Stimulated activated CD8-positive, alpha-beta memory T cell treated with anti-CD3 and anti-CD28 coated beads, Interleukin-2, amount 100 ng/mL, for 48 hours (primary cell): ENCODE measurements around the gene PROSER1.
A peak's percentile ranks its signal among the peaks of the same experiment; 100 is the strongest.
"Not testable (repeated sequence)": the region's sequence is repeated elsewhere in the genome, so short reads cannot be mapped to it uniquely, and the experiment has no call there.

Source experiments
- DNase-seq, 2 donors: peaks; one replicate each; pipeline ENCODE4 v3.0.0-alpha.2; 2020; ENCODE audit warnings: low read depth in 2 of 2

PROSER1 gene

GRCh38 chr13:39037880-39038568 is at the start of gene PROSER1, which contains the start of gene NHLRC3:
PROSER1 (minus strand) TSS chr13:39038089; CDS start chr13:39037242, 847 bp downstream.
NHLRC3 (plus strand) TSS chr13:39038456; CDS start chr13:39038640, 184 bp downstream.
- peak; percentile 63 to 76 for DNase-seq

GRCh38 chr13:39086251-39086945 is 48.5 kb upstream of the PROSER1 start:
- DNase-seq, result not testable (repeated sequence)

DNA sequence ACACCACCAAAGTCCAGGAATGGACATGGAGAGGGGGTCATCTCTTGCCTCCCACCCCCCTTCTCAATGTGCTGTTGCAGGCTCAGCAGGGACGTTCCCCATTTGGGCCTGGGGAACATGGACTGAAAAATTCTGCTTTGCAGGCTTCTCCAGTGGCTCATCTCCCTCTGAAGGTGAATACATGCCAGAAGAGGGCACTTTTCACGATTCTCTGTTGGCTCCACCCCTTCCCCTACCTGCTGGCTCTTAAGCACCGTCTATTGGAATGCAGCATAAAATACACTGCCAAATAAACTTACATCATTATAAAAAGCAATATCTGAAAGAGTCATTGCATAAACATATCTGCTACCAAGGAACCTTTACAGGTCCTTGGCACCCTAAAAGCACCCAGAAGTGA is 36.1 kb upstream of the PROSER1 start:
- DNase-seq, result no peak

GRCh38 chr13:39072842-39073241 is 35.0 kb upstream of the PROSER1 start:
- DNase-seq, result no peak

GRCh38 chr13:39062004-39062403 is 24.1 kb upstream of the PROSER1 start:
- DNase-seq, result no peak

DNA sequence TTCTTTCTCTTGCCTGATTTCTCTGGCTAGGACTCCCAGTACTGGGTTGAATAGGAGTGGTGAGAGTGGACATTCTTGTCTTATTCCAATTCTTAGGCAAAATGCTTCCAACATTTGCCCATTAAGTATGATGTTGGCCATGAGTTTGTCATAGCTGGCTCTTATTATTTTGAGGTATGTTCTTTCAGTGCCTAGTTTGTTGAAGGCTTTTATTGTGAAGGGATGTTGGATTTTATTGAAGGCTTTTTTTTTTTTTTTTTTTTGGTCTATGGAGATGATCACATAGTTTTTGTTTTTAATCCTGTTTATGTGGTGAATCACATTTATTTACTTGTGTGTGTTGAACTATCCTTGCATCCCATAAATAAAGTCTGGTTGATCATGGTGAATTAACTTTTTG is 20.2 kb upstream of the PROSER1 start:
- DNase-seq, result no peak

DNA sequence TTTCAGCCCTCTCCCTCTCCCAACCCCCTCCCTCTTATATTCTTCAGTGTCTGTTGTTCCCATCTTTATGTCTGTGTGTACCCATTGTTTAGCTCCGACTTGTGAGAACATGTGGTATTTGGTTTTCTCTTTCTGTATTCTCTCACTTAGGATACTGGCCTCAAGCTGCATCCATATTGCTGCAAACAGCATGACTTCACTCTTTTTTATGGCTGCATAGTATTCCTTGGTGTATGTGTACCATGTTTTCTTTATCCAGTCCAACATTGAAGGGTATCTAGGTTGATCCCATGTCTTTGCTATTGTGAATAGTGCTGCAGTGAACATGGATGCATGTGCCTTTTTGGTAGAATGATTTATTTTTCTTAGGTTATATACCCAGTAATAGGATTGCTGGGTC is 18.1 kb upstream of the PROSER1 start:
- DNase-seq, result no peak

DNA sequence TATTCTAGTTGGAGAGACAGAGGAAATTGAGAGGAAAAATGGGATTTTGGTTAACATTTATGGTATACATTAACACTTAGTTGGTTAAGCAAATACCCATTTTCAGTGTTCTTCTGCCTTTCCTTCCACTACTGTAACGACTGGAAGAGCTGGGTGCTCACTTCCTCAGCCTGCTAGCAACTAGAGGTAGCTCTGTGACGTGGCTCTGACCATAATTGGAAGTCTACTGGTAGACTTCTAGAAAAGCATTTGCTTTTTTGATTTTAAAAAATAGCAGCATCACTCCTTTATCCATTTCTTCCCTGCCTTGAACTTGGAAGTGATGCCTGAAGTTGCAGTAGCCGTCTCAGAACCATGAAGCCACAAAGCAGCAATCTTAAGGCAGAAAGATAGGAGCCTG is 16.2 kb upstream of the PROSER1 start:
- no peak for DNase-seq

DNA sequence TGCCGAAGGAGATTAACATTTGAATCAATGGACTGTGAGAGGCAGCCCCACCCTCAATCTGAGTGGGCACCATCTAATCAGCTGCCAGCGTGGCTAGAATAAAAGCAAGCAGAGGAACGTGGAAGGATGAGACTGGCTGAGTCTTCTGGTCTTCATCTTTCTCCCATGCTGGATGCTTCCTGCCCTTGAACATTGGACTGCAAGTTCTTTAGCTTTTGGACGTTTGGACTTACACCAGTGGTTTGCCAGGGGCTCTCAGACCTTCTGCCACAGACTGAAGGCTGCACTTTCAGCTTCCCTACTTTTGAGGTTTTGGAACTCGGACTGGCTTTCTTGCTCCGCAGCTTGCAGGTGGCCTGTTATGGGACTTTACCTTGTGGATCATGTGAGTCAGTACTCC is 15.1 kb upstream of the PROSER1 start:
- no peak for DNase-seq

DNA sequence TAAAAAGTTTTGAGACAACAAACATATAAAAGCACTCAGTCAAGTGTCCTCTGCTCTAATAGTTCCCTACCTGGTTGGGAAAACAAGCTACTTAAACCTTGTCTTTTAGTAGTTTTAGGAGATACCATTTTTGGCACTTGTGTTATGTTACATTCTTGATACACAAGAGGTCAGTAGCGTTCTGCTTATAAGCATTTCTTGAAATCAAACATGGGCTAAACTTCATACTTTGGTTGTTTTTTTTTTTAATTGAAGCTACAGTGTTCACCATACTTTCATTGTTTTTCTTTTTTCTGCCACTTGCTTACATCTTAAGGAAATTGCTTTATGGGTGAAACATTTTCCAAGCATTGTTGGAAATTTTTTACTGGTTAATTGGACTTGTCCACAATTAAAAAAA is 13.3 kb upstream of the PROSER1 start:
- no peak for DNase-seq

DNA sequence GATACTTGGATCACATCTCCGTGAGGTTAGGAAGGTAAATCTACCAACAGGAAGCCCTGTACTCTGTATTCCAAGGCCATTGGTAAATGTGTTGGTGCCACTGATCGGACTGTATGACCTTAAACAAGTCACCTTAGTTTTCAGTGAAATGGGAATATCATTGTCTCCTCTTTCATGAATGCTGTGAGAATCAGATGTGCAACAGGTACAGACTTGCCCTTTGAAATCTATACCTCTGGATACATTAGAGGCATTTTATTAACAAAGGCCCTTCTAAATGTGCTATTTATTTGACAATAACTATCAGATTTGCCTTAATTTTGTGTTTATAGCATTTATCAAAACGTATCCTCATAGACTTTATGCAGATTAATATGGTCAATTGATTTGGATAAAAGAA is 11.4 kb upstream of the PROSER1 start:
- no peak for DNase-seq

- no peak for DNase-seq
These were observed 10.9 kb upstream of the PROSER1 start for GRCh38 chr13:39048806-39049205.

DNA sequence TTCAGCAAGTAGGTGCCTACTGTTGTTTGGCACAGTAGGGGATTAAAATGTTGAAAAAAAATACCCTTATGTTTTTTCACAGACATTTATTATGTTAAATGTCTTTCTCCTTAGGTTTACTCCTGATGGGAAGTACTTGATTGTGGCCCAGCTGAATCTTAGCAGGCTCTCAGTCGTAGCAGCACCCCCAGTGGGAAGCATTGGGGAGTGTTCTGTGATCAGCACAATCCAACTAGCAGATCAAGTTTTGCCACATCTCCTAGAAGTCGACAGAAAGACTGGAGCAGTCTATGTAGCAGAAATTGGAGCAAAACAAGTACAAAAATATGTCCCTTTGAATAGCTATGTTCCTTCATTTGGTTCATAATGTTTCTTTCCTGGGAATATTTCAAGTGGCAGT is 9.7 kb upstream of the PROSER1 start:
- no peak for DNase-seq

DNA sequence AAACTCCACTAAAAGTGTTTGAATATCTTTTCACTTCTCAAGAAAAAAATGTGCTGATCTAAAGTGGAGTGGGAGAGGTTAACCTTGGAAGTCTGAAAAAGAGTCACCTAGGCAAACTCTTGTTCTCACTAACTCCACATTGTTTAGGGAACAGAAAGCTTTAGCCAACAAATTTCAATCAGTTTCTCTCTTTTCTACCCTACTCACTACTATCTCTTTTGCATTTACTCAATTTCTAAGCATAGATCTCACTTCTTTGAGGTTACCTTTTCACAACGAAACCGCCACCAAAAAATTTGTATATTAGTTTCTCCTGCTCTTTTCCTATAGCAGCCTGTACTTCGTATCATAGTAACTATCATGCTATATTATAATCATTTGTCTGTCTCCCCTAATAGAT is 6.6 kb upstream of the PROSER1 start:
- no peak for DNase-seq

- DNase-seq, result no peak
These were observed 2.3 kb upstream of the PROSER1 start for GRCh38 chr13:39040206-39040605.

GRCh38 chr13:39039041-39039440 is 1.2 kb upstream of the PROSER1 start:
- no peak for DNase-seq

DNA sequence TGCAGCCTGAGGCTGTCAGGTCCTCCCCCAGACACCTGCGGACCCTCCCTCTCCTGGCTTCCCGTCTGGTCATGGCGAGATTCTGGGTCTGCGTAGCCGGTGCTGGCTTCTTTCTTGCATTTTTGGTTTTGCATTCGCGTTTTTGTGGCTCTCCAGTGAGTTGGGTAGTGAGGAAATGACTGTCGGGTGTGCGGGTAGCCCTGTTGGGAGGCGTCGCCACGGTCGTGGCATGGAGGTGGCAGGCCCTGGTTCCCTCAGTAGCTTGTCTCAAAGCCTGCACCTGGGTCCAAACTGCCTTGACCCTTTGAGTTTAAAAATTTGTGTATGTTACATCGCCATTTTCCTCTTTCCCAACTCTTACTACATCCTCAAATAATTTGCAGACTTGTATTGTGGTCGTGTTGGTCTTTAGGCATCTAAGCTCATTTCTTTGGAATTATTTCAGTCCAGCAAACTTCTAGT is 711 bp upstream of the PROSER1 start:
- peak; percentile 18 to 39 for DNase-seq

DNA sequence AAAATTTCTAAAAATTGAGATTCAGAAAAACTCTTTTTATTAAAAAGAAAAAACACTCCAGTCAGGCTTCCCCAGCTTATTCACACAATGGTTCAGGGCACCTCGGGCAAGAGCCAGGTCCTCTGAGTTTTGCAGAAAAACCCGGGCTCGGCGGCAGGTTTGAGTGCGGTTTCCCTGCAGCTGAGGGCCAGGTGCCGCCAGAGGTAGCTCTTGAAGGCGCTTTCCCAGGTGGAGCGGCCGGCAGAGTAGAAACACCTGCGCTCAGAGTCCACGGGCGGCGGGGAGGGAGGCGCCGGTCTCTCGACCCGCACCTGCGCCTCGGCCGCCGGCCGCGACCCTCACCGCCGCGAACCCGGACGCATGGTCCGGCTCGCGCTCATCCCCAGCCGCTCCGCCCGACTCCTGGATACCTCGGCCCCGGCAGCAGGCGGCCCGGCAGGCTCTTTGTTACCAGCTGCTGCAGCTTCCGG is 444 bp downstream of the PROSER1 start:
- peak in 1 of 2 donors; percentile 17 for DNase-seq

GRCh38 chr13:39036212-39036611 is 1.7 kb downstream of the PROSER1 start:
- DNase-seq, result no peak

DNA sequence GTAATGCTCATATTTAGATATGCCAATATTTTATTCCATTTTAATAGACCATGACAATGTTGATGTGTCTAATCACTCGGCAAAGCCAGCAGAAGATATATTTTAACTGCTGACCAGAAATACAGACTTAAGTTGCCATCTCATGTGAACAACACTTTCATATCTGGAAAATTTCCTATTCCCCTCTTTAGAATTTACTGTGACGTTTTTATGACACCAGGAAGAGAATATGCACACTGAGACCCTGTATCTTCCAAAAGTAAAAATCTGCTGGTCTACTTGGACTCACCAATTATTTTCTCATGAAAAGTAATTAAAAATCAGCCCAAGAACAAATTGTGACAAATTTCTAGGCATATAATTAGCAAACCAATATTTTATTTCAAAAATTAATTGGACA is 2.1 kb downstream of the PROSER1 start:
- DNase-seq, result no peak

- no peak for DNase-seq
These were observed 2.7 kb downstream of the PROSER1 start for GRCh38 chr13:39035204-39035603.

DNA sequence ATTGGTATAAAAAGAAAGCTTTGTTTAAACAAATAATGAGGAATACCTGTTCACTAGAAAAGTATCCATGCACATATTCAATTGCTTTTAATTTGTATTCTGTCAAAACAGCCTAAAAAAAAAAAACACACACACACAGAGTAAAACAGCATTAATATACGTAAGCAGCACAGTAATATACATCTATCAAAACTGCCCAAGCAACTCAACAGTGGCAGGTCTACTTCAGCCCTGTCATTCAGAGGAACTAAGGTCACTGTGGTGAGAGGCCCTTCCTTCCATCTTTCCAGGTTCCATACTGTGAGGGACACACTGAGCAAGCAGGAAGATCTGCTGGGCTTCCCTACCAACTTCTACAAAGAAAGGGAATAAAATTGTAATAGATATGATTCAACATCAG is 3.8 kb downstream of the PROSER1 start:
- no peak for DNase-seq

DNA sequence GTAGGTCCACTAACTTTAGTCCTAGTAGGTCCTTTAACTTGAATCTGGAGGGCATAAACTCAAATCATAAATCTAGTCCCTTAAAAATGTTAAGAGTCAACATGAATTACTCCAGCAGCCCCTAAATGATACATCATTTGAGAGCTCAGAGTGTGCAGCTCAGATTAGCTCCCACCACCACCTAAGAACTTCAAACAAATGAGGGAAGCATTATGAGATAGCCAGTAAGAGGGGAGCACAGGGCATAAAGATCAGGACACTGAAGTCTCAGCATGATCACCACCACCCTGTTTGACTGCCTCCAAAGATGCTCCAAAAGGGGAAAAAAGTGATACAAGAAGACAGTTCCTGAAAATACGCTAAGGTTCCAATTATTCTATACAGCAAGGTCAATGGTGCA is 5.7 kb downstream of the PROSER1 start:
- no peak for DNase-seq
